BJ (cell line): ENCODE measurements around the gene CCL2. TPM values are rescaled to one million over a fixed set of nuclear protein-coding genes. Genes with fewer than 3 reads are reported as not detected.

Source experiments
- CTCF ChIA-PET: fragments of 350-600 bp; formaldehyde crosslinking; extraction: SDS; loops from one replicate; lab custom pipeline; 2021; ENCODE audit warnings: antibody characterized with exemption, inconsistent platforms; lab: Yijun Ruan, JAX
- POLR2A ChIA-PET: fragments of 300-600 bp; sonication (Branson Sonifier 250); formaldehyde crosslinking; extraction: SDS; loops from one replicate; lab custom pipeline; 2021; ENCODE audit warnings: antibody characterized with exemption; lab: Charles Lee
- DNase-seq: peaks from one replicate; pipeline ENCODE4 v3.0.0-alpha.2; 2011; ENCODE audit warnings: low read depth
- H3K27me3 ChIP-seq: 2 replicates; pipeline ENCODE4 v1.6.0; 2011; ENCODE audit warnings: low read length; ENCODE audit not compliant: control insufficient read depth, insufficient read depth
- H3K36me3 ChIP-seq: 2 replicates; pipeline ENCODE4 v1.5.1; 2011; ENCODE audit warnings: low read length; ENCODE audit not compliant: control insufficient read depth, insufficient read depth
- H3K4me3 ChIP-seq: 2 replicates; pipeline ENCODE4 v1.5.1; 2011; ENCODE audit warnings: low read depth, mild to moderate bottlenecking, control low read depth, low read length
- CTCF ChIP-seq: IDR thresholded peaks from 2 replicates; pipeline ENCODE4 v1.5.1; 2011; ENCODE audit warnings: low read depth, mild to moderate bottlenecking, control low read depth, inconsistent platforms, low read length, moderate library complexity; ENCODE audit not compliant: insufficient read depth
- polyA plus RNA-seq: library from polyadenylated mRNA; depleted of rRNA; stranded (reverse); fragments of >200 nt; gene quantifications from 2 replicates; pipeline ENCODE4 v1.2.3, GENCODE V29; 2011

CCL2 gene
- polyA plus RNA-seq, 1 experiment, result 303 TPM

- H3K4me3 ChIP-seq, result no peak overlapping the region
- H3K36me3 ChIP-seq, result no peaks in the 10 kb centered on the region
- ChIA-PET CTCF (no interaction called here), POLR2A (no interaction called here)
- H3K27me3 ChIP-seq, result no peaks in the 10 kb centered on the region
- no peak for DNase-seq
- TF ChIP-seq CTCF, result no peak
Observed at GRCh38 chr17:34245351-34245905, 9.7 kb upstream of the CCL2 start.

- CTCF ChIA-PET, result no interaction called here
- H3K36me3 ChIP-seq, result no peaks in the 10 kb centered on the region
- DNase-seq, result no peak
- H3K4me3 ChIP-seq, result no peak overlapping the region
- POLR2A ChIA-PET, result no interaction called here
- H3K27me3 ChIP-seq, result no peaks in the 10 kb centered on the region
- TF ChIP-seq CTCF, result no peak
Observed at GRCh38 chr17:34246446-34246845, 8.6 kb upstream of the CCL2 start.

GRCh38 chr17:34246881-34247280, 8.2 kb upstream of the CCL2 start:
- ChIA-PET POLR2A (no interaction called here), CTCF (no interaction called here)
- no peak overlapping the region for H3K4me3 ChIP-seq
- TF ChIP-seq CTCF, result no peak
- H3K27me3 ChIP-seq, result no peaks in the 10 kb centered on the region
- H3K36me3 ChIP-seq, result no peaks in the 10 kb centered on the region
- DNase-seq, result no peak

- Histone ChIP-seq H3K36me3 (no peaks in the 10 kb centered on the region), H3K27me3 (no peaks in the 10 kb centered on the region), H3K4me3 (no peak overlapping the region)
- POLR2A ChIA-PET, result no interaction called here
- CTCF ChIA-PET, result interaction anchor here (0.6 to 3.8 kb wide), 13 partner anchors 10 to 1465 kb away, joined by 3 to 34 read pairs (median 3); partner anchors contain the start of gene CCL1
- no peak for TF ChIP-seq CTCF
- peak; percentile 94 for DNase-seq
Observed at GRCh38 chr17:34248511-34249024, 6.5 kb upstream of the CCL2 start.

GRCh38 chr17:34249061-34249460, 6.0 kb upstream of the CCL2 start:
- POLR2A ChIA-PET, result no interaction called here
- CTCF ChIA-PET, result interaction anchor here (0.7 to 3.8 kb wide), 12 partner anchors 10 to 118 kb away, joined by 3 to 34 read pairs (median 4); partner anchors contain the start of gene CCL1
- no peak for DNase-seq
- H3K27me3 ChIP-seq, result no peaks in the 10 kb centered on the region
- no peak overlapping the region for H3K4me3 ChIP-seq
- H3K36me3 ChIP-seq, result no peaks in the 10 kb centered on the region
- TF ChIP-seq CTCF, result no peak
